ENCODE measurements around the gene CELA2B.
"Not testable (repeated sequence)": the region's sequence is repeated elsewhere in the genome, so short reads cannot be mapped to it uniquely, and the experiment has no call there.

Gene CELA2B

DNA sequence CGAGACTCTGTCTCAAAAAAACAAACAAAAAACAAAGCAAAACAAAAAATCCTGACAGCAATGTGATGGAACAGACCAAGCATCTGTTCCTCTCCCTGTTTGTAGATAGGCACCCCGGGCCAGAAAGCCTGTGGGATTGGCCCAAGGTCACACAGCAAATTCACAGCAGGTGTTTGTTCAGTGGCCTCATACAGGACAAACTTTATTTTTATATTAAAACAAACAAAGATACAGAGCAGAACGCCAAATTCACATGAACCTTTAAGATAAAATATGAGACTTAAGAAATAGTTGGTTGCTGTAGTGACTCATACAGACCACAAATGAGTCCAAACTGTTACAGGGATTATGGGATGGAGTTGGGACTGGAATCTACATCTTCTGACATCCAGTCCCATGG, 21.6 kb upstream of the CELA2B start:
- DNase-seq, result no peak
- Mint-ChIP-seq H3K9me3 (peaks cover 13% of the 10 kb centered on the region), H3K4me3 (no peak overlapping the region), H3K27ac (no peak overlapping the region), H3K36me3 (ENCODE audit: low read depth) (peaks cover 4% of the 10 kb centered on the region), H3K27me3 (ENCODE audit: low read depth, poor library complexity) (peaks cover 9% of the 10 kb centered on the region), H3K4me1 (peaks cover 11% of the 10 kb centered on the region)
- TF ChIP-seq, protein P1, sequence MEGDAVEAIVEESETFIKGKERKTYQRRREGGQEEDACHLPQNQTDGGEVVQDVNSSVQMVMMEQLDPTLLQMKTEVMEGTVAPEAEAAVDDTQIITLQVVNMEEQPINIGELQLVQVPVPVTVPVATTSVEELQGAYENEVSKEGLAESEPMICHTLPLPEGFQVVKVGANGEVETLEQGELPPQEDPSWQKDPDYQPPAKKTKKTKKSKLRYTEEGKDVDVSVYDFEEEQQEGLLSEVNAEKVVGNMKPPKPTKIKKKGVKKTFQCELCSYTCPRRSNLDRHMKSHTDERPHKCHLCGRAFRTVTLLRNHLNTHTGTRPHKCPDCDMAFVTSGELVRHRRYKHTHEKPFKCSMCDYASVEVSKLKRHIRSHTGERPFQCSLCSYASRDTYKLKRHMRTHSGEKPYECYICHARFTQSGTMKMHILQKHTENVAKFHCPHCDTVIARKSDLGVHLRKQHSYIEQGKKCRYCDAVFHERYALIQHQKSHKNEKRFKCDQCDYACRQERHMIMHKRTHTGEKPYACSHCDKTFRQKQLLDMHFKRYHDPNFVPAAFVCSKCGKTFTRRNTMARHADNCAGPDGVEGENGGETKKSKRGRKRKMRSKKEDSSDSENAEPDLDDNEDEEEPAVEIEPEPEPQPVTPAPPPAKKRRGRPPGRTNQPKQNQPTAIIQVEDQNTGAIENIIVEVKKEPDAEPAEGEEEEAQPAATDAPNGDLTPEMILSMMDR (IDR thresholded peaks at IDR 0.05), result no peak

DNA sequence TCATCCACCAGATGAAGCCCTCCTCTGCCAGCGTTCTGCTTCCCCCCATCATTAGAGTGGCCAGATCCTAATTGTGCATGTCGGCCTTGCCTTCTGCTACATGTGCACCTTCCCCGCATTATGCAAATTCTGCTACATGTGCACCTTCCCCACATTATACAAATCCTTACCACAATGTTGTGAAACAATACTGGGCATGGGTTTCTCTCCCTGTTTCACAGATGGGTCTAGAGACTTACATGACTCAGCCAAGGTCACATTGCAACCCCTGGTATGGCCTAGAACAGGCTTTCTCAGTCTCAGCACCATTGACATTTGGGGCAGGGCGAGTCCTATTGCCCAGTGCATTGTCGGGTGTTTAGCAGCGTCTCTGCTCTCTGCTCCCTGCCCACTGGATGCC, 20.4 kb upstream of the CELA2B start:
- TF ChIP-seq, protein P1 (IDR thresholded peaks at IDR 0.05), result no peak
- Mint-ChIP-seq H3K27me3 (ENCODE audit: low read depth, poor library complexity) (peaks cover 4% of the 10 kb centered on the region), H3K27ac (no peak overlapping the region), H3K4me1 (peaks cover 23% of the 10 kb centered on the region), H3K9me3 (peaks cover 6% of the 10 kb centered on the region), H3K36me3 (ENCODE audit: low read depth) (peaks cover 4% of the 10 kb centered on the region), H3K4me3 (no peak overlapping the region)
- no peak for DNase-seq

DNA sequence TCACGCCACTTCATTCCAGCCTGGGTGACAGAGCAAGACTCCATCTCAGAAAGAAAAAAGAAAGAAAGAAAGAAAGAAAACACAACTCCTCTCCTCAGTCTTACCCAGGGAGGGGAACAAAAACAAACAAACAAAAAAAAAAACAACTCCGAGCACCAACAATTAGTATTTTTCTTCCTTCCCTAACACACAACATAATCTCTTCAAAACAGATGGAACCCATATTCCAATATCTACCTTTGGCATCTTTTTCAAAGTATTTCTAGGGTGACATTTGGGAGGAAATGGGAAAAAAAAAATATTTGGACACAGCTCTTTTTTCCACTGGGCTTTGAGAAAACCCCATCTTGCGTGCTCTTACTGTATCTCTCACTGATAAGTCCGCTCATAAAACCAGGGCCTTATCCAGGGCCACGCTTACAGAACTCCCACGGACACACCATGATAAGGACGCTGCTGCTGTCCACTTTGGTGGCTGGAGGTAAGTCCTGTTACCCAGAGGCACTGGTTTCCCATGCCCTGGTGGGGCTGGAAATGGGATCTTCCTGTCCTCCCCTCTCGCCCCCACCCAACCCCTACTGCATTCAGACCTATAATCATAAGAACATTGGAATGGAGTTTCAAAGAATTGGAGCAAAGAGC, 19.5 kb upstream of the CELA2B start, which contains the start of gene CELA2A:
Gene CELA2A (plus strand): TSS at position 420 of the 642 bp plus-strand sequence. CDS start 22 bp downstream, at position 442.
- peak within 1 kb of the TSS; percentile 31 for H3K27ac Mint-ChIP-seq
- no peaks in the 10 kb centered on the region for H3K36me3 Mint-ChIP-seq (ENCODE audit: low read depth)
- no peak within 1 kb of the TSS for H3K4me3 Mint-ChIP-seq
- no peaks in the 10 kb centered on the region for H3K9me3 Mint-ChIP-seq
- TF ChIP-seq, protein P1 (IDR thresholded peaks at IDR 0.05), result no peak
- no peak for DNase-seq
- peaks cover 4% of the 10 kb centered on the region for H3K27me3 Mint-ChIP-seq (ENCODE audit: low read depth, poor library complexity)
- peaks cover 29% of the 10 kb centered on the region for H3K4me1 Mint-ChIP-seq

DNA sequence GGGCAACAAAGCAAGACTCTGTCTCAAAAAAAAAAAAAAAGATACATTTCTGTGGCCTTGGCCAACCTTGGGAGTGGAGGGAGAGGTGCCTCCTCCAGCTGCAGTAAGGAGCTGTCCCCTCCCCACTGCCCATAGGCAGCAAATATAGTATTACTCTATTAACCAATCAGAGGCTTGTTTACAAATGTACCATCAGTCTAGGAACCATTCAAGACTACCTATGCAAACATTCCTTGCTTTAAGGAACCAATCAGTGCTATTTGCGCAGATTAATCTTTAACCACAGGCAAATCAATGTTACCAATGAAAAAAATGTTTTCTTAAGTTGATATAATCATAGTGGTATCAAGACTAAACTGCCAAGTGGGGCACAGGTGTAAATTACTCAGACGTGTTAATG, 18.3 kb upstream of the CELA2B start:
- no peak overlapping the region for H3K27ac Mint-ChIP-seq
- TF ChIP-seq, protein P1 (IDR thresholded peaks at IDR 0.05), result no peak
- H3K4me1 Mint-ChIP-seq, result peaks cover 31% of the 10 kb centered on the region
- no peak for DNase-seq
- H3K9me3 Mint-ChIP-seq, result no peaks in the 10 kb centered on the region
- no peaks in the 10 kb centered on the region for H3K36me3 Mint-ChIP-seq (ENCODE audit: low read depth)
- H3K4me3 Mint-ChIP-seq, result no peak overlapping the region
- peaks cover 4% of the 10 kb centered on the region for H3K27me3 Mint-ChIP-seq (ENCODE audit: low read depth, poor library complexity)

DNA sequence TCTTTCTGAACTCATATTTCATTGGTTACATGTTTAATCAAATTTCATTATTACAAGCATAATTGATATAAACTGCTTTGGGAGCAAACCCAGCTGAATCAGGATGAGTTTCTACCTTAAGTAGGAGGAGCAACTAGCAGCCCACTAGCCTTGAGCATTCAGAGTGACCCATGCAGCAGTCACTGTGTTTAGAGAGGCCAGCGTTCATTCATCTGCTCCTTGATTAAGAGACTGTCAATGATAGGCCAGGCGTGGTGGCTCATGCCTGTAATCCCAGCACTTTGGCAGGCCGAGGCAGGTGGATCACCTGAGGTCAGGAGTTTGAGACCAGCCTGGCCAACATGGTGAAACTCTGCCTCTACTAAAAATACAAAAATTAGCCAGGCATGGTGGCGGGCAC, 17.5 kb upstream of the CELA2B start:
- H3K4me3 Mint-ChIP-seq; H3K27me3 Mint-ChIP-seq (ENCODE audit: low read depth, poor library complexity); DNase-seq; H3K27ac Mint-ChIP-seq; H3K36me3 Mint-ChIP-seq (ENCODE audit: low read depth); H3K9me3 Mint-ChIP-seq: not testable (repeated sequence)
- H3K4me1 Mint-ChIP-seq, result peaks cover 39% of the 10 kb centered on the region

DNA sequence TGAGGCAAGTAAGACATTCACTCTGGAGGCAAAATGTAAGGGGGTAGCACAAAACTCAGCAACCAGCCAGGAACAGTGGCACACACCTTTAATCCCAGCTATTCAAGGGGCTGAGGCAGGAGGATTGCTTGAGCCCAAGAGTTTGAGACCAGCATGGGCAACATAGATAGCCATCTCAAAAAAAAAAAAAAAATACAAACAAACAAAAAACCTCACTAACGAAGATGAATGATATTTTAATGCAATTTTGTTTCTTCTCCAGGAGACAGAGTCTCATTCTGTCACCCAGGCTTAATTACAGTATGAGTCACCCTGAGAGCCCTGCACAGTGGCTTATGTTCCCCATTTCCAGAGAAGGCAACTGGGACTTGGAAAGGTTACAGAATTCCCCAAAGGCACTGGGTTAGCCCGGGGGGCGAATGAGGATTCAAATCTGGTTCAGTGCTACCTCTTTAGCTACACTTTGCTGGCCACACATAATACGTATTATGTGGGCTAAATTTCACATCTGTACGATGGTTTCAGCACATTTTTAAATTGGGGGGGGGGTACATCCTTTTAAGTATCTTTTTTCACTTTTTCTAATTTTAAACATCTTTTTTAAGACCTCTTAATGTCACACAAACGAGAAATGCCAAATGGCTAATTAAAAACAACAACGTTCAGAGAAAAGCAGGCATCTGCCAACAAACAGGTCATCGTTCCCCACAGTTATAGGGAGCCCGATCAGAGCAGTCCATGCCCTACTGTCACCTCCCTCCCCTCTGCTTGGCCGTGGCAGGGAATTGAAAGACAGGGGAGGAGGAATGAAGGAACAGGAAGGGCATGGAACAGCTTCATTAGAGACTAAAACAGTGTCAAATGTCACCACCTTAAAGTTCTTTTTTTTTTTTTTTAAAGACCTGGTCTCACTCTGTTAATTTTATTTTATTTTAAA, 15.9 kb upstream of the CELA2B start:
- H3K4me1 Mint-ChIP-seq, result peaks cover 52% of the 10 kb centered on the region
- H3K36me3 Mint-ChIP-seq (ENCODE audit: low read depth), result no peaks in the 10 kb centered on the region
- H3K4me3 Mint-ChIP-seq, result no peak overlapping the region
- no peaks in the 10 kb centered on the region for H3K27me3 Mint-ChIP-seq (ENCODE audit: low read depth, poor library complexity)
- TF ChIP-seq, protein P1 (IDR thresholded peaks at IDR 0.05), result no peak
- no peak for DNase-seq
- peak overlapping the region; percentile 89 for H3K27ac Mint-ChIP-seq
- H3K9me3 Mint-ChIP-seq, result no peaks in the 10 kb centered on the region
